GM20000 (cell line): ENCODE results near the gene HTRA2.
A peak's percentile ranks its signal among the peaks of the same experiment; 100 is the strongest.

Source experiments
- DNase-seq: peaks from one replicate; pipeline ENCODE4 v3.0.0; 2012; ENCODE audit warnings: low spot score
- CTCF ChIP-seq: IDR thresholded peaks from 2 replicates; pipeline ENCODE4 v1.5.1; 2012; ENCODE audit warnings: mild to moderate bottlenecking, control low read depth; ENCODE audit errors: extremely low read depth, missing control alignments

HTRA2 gene

GRCh38 chr2:74573747-74574562 is 44.2 kb downstream of the HTRA2 start:
- peak; percentile 48 for DNase-seq
- no peak for TF ChIP-seq CTCF

GRCh38 chr2:74575320-74575719 is 45.6 kb downstream of the HTRA2 start:
- no peak for DNase-seq

GRCh38 chr2:74576211-74576862 is 46.6 kb downstream of the HTRA2 start:
- TF ChIP-seq CTCF, result no peak
- no peak for DNase-seq

More at GRCh38 chr2:74575320-74575719, 45.6 kb downstream of the HTRA2 start:
- no peak for TF ChIP-seq CTCF

GRCh38 chr2:74576863-74577229 is 47.1 kb downstream of the HTRA2 start:
- no peak for DNase-seq
- no peak for TF ChIP-seq CTCF

GRCh38 chr2:74577448-74577847 is 47.7 kb downstream of the HTRA2 start:
- no peak for TF ChIP-seq CTCF

GRCh38 chr2:74578408-74578807 is 48.7 kb downstream of the HTRA2 start:
- DNase-seq, result no peak
- TF ChIP-seq CTCF, result no peak

More at GRCh38 chr2:74577448-74577847, 47.7 kb downstream of the HTRA2 start:
- no peak for DNase-seq

- TF ChIP-seq CTCF, result no peak
Observed at GRCh38 chr2:74581463-74581862, 51.7 kb downstream of the HTRA2 start.

More at GRCh38 chr2:74581463-74581862, 51.7 kb downstream of the HTRA2 start:
- no peak for DNase-seq
